ENCODE measurements around the gene RPA3. TPM values are rescaled to one million over a fixed set of nuclear protein-coding genes. Genes with fewer than 3 reads are reported as not detected.

The RPA3 gene
- total RNA-seq (2014; rRNA removed): 38.9 and 39.3 TPM in 2 replicates
- percentile 32 among the genes with signal in this experiment for Bru-seq, nascent RNA
- BruChase-seq, experiment 1, labeled RNA remaining after a 6-hour chase: percentile 32 among the genes with signal in this experiment
- percentile 27 among the genes with signal in this experiment for BruChase-seq, experiment 2, labeled RNA remaining after a 2-hour chase
- long read RNA-seq, partial matches to known transcripts: 45 of 53 reads
- long read RNA-seq, other reads (novel, unspliced or antisense): 5 of 53 reads

- Histone ChIP-seq H3K4me1 (ENCODE audit: insufficient read depth, low read length) (peaks cover 16% of the 10 kb centered on the region), H2AFZ (ENCODE audit: low read length) (peak within 1 kb of the TSS; percentile 6), H3K9ac (ENCODE audit: low read length) (no peak within 1 kb of the TSS), H3K36me3 (ENCODE audit: low read depth, low read length) (no peaks in the 10 kb centered on the region), H3K27ac (ENCODE audit: low read length) (no peak within 1 kb of the TSS), H4K20me1 (ENCODE audit: low read length) (no peaks in the 10 kb centered on the region), H3K27me3 (ENCODE audit: low read length) (no peaks in the 10 kb centered on the region), H3K4me3 (ENCODE audit: low read length) (0 out of 2 replicates have a peak within 1 kb of the TSS, but pooled peaks have one; percentile 13), H3K9me2 (replicated peaks; ENCODE audit: low read length) (no peaks in the 10 kb centered on the region), H3K4me2 (ENCODE audit: low read length) (peak within 1 kb of the TSS; percentile 63), H3K9me3 (ENCODE audit: low read length) (no peaks in the 10 kb centered on the region), H3F3A (ENCODE audit: low read length, unreplicated experiment) (no peaks in the 10 kb centered on the region), H3K79me2 (ENCODE audit: low read length) (no peaks in the 10 kb centered on the region)
- DNase-seq (no peak), ATAC-seq (peak; percentile 49)
- TF ChIP-seq EZH2phosphoT487 (IDR thresholded peaks at IDR 0.05; ENCODE audit: borderline replicate concordance, low read length) (no peak), EZH2 (IDR thresholded peaks at IDR 0.05; ENCODE audit: low read length, unreplicated experiment) (no peak)
- TF ChIP-seq, protein P1, sequence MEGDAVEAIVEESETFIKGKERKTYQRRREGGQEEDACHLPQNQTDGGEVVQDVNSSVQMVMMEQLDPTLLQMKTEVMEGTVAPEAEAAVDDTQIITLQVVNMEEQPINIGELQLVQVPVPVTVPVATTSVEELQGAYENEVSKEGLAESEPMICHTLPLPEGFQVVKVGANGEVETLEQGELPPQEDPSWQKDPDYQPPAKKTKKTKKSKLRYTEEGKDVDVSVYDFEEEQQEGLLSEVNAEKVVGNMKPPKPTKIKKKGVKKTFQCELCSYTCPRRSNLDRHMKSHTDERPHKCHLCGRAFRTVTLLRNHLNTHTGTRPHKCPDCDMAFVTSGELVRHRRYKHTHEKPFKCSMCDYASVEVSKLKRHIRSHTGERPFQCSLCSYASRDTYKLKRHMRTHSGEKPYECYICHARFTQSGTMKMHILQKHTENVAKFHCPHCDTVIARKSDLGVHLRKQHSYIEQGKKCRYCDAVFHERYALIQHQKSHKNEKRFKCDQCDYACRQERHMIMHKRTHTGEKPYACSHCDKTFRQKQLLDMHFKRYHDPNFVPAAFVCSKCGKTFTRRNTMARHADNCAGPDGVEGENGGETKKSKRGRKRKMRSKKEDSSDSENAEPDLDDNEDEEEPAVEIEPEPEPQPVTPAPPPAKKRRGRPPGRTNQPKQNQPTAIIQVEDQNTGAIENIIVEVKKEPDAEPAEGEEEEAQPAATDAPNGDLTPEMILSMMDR (conservative IDR thresholded peaks at IDR 0.05; ENCODE audit: low read depth, low read length): no peak
- ChIA-PET POLR2A (ENCODE audit: unreplicated experiment) (interaction anchor here (0.6 to 1.2 kb wide), 2 partner anchors 25 to 448 kb away, joined by 3 to 5 read pairs; no protein-coding TSS in a partner anchor), CTCF (interaction anchor here (1.6 kb wide), 1 partner anchor 37 kb away, joined by 6 read pairs; no protein-coding TSS in a partner anchor)
- intact Hi-C loops (cut with micrococcal nuclease): loop anchor here (2.0 kb wide), 1 partner anchor 14 kb away; no protein-coding TSS in a partner anchor
- BruUV-seq (replicated peaks): no TSS peak
These were observed at the start of gene RPA3 for GRCh38 chr7:7718492-7718891. Gene RPA3 (minus strand): TSS chr7:7718607. CDS start chr7:7640418, 78,189 bp downstream.

GRCh38 chr7:7766671-7767070 is 48.3 kb upstream of the RPA3 start:
- H4K20me1 ChIP-seq (ENCODE audit: low read length): no peaks in the 10 kb centered on the region
- peaks cover 4% of the 10 kb centered on the region for H3F3A ChIP-seq (ENCODE audit: low read length, unreplicated experiment)
- no peaks in the 10 kb centered on the region for H3K79me2 ChIP-seq (ENCODE audit: low read length)
- H3K9me2 ChIP-seq (replicated peaks; ENCODE audit: low read length): no peaks in the 10 kb centered on the region
- ATAC-seq (no peak), DNase-seq (peak; percentile 15)
- ChIA-PET CTCF (no interaction called here), POLR2A (ENCODE audit: unreplicated experiment) (no interaction called here)
- peak overlapping the region; percentile 64; the same call in 1 of the 2 replicates for H3K4me2 ChIP-seq (ENCODE audit: low read length)
- no peak overlapping the region for H3K4me3 ChIP-seq (ENCODE audit: low read length)
- H3K27ac ChIP-seq (ENCODE audit: low read length): peak overlapping the region; percentile 70; the same call in 1 of the 2 replicates
- TF ChIP-seq EZH2 (IDR thresholded peaks at IDR 0.05; ENCODE audit: low read length, unreplicated experiment) (no peak), EZH2phosphoT487 (IDR thresholded peaks at IDR 0.05; ENCODE audit: borderline replicate concordance, low read length) (no peak)
- TF ChIP-seq, protein P1 (conservative IDR thresholded peaks at IDR 0.05; ENCODE audit: low read depth, low read length): no peak
- no peak overlapping the region for H3K9ac ChIP-seq (ENCODE audit: low read length)
- intact Hi-C loops (cut with micrococcal nuclease): loop anchor here (10.0 kb wide), 2 partner anchors 332 to 528 kb away; no protein-coding TSS in a partner anchor
- H3K36me3 ChIP-seq (ENCODE audit: low read depth, low read length): no peaks in the 10 kb centered on the region
- no peaks in the 10 kb centered on the region for H3K27me3 ChIP-seq (ENCODE audit: low read length)
- no peak overlapping the region for H2AFZ ChIP-seq (ENCODE audit: low read length)
- BruUV-seq (replicated peaks): no TSS peak
- peaks cover 37% of the 10 kb centered on the region for H3K4me1 ChIP-seq (ENCODE audit: insufficient read depth, low read length)
- H3K9me3 ChIP-seq (ENCODE audit: low read length): no peaks in the 10 kb centered on the region
